Measurements from ENCODE around the gene SCG2. TPM values are rescaled to one million over a fixed set of nuclear protein-coding genes. Genes with fewer than 3 reads are reported as not detected.

SCG2 gene
- total and polyA plus RNA-seq, 4 donors: 0.45 to 3.5 (median 1.1) TPM

DNA sequence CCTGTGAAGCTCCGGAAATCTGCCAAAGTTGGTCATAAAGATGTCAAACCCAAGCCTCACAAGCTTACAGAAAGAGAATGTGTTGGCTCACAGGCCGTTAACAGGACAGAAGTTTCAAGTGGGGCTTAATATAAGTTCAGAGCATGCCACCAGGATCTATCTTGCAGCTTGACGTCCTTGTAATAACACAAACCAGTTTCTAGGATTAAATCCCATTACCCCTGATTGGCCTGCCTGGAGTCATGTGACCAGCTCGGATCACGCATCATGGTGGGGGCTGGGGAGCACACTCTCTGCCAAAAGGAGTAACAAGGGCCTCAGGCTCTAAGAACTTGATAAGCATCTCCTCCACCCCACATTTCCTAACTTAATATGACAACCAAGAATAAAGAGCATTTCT, 38.9 kb upstream of the SCG2 start:
- ATAC-seq (ENCODE audit: insufficient read depth, low FRiP score) (no peak), DNase-seq (no peak)
- no peak overlapping the region for H3K27ac ChIP-seq (ENCODE audit: low read depth in 1 of 2, low read length in 1 of 2)

DNA sequence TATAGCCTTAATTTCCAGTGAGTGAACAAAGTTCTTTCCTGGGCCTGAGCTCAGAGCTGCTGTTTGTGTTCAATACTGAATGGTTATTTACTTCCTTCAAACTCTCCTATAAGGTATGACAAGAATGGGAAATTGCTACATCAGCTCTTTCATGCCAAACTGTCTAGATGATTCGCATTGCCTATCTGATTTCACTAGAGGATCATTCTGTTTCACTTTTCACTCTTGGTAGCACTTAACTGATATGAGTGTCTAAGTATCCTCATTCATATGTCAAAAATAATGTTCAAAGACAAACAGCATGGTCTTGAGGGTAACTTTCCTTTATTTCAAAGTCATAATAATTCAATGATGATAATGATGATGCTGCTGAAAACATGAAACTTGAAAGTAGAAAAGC, 32.9 kb upstream of the SCG2 start:
- no peak for TF ChIP-seq CTCF (IDR thresholded peaks at IDR 0.05; ENCODE audit: control extremely low read depth, extremely low read depth)
- no peak overlapping the region for H3K4me3 ChIP-seq
- WGBS, 2 donors: 52 to 57% methylated on average over 1 of the region's 1 CpG
- DNase-seq (no peak), ATAC-seq (ENCODE audit: insufficient read depth, low FRiP score) (no peak)
- peaks cover 0 to 1% (median 0%) of the 10 kb centered on the region in 4 donors for H3K9me3 ChIP-seq (ENCODE audit: control insufficient read depth in 4 of 4, insufficient read depth in 3 of 4, low read length in 3 of 4)
- no peaks in the 10 kb centered on the region for H3K36me3 ChIP-seq (ENCODE audit: control insufficient read depth in 4 of 4, insufficient read depth in 4 of 4, low read length in 4 of 4)
- H3K4me1 ChIP-seq (ENCODE audit: control insufficient read depth in 5 of 5, insufficient read depth in 5 of 5, low read length in 5 of 5): no peaks in the 10 kb centered on the region
- no peak overlapping the region for H3K9ac ChIP-seq (ENCODE audit: insufficient read depth in 1 of 2, low read length in 2 of 2)
- H3K27ac ChIP-seq (ENCODE audit: low read depth in 1 of 2, low read length in 1 of 2): no peak overlapping the region
- no peaks in the 10 kb centered on the region for H3K27me3 ChIP-seq (ENCODE audit: control insufficient read depth in 3 of 3, insufficient read depth in 3 of 3, low read length in 2 of 3)

More for the DNA sequence above, 38.9 kb upstream of the SCG2 start:
- Histone ChIP-seq H3K9ac (ENCODE audit: insufficient read depth in 1 of 2, low read length in 2 of 2) (no peak overlapping the region), H3K9me3 (ENCODE audit: control insufficient read depth in 4 of 4, insufficient read depth in 3 of 4, low read length in 3 of 4) (no peaks in the 10 kb centered on the region), H3K4me3 (no peak overlapping the region), H3K27me3 (ENCODE audit: control insufficient read depth in 3 of 3, insufficient read depth in 3 of 3, low read length in 2 of 3) (no peaks in the 10 kb centered on the region), H3K4me1 (ENCODE audit: control insufficient read depth in 5 of 5, insufficient read depth in 5 of 5, low read length in 5 of 5) (no peaks in the 10 kb centered on the region), H3K36me3 (ENCODE audit: control insufficient read depth in 4 of 4, insufficient read depth in 4 of 4, low read length in 4 of 4) (no peaks in the 10 kb centered on the region)
- TF ChIP-seq CTCF (IDR thresholded peaks at IDR 0.05; ENCODE audit: control extremely low read depth, extremely low read depth): no peak
- 42 to 60% methylated on average over 5 of the region's 5 CpGs for WGBS, 2 donors

- no peak overlapping the region for H3K4me3 ChIP-seq
- H3K27ac ChIP-seq (ENCODE audit: low read depth in 1 of 2, low read length in 1 of 2): no peak overlapping the region
- no peak for DNase-seq
- 95 to 98% methylated on average over 3 of the region's 3 CpGs for WGBS, 2 donors
- H3K4me1 ChIP-seq (ENCODE audit: control insufficient read depth in 5 of 5, insufficient read depth in 5 of 5, low read length in 5 of 5): no peaks in the 10 kb centered on the region
- no peaks in the 10 kb centered on the region for H3K27me3 ChIP-seq (ENCODE audit: control insufficient read depth in 3 of 3, insufficient read depth in 3 of 3, low read length in 2 of 3)
- H3K9me3 ChIP-seq (ENCODE audit: control insufficient read depth in 4 of 4, insufficient read depth in 3 of 4, low read length in 3 of 4): peaks cover 0 to 2% (median 0%) of the 10 kb centered on the region in 4 donors
- no peak for TF ChIP-seq CTCF (IDR thresholded peaks at IDR 0.05; ENCODE audit: control extremely low read depth, extremely low read depth)
- H3K9ac ChIP-seq (ENCODE audit: insufficient read depth in 1 of 2, low read length in 2 of 2): no peak overlapping the region
- no peak for ATAC-seq (ENCODE audit: insufficient read depth, low FRiP score)
- H3K36me3 ChIP-seq (ENCODE audit: control insufficient read depth in 4 of 4, insufficient read depth in 4 of 4, low read length in 4 of 4): no peaks in the 10 kb centered on the region
Observed at GRCh38 chr2:223634238-223634637, 32.1 kb upstream of the SCG2 start.

DNA sequence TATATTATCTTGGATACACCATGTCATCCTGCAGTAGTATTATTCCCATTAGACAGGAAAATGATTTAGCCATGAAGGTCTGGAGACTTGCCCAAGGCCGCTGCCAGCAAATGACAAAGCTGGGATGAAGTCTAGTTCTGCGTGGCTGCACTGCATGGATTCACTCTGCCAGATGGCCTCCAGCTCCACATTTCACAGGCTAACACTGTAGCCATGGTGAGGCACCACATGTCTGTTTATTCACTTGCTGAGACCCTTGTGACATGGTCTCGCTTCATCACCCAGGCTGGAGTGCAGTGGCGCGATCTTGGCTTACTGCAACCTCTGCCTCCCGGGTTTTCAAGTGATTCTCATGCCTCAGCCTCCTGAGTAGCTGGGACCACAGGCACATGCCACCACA, 31.5 kb upstream of the SCG2 start:
- no peak for TF ChIP-seq CTCF (IDR thresholded peaks at IDR 0.05; ENCODE audit: control extremely low read depth, extremely low read depth)
- no peak for DNase-seq
- 92 to 93% methylated on average over 6 of the region's 6 CpGs for WGBS, 2 donors
- peaks cover 0 to 2% (median 0%) of the 10 kb centered on the region in 4 donors for H3K9me3 ChIP-seq (ENCODE audit: control insufficient read depth in 4 of 4, insufficient read depth in 3 of 4, low read length in 3 of 4)
- no peaks in the 10 kb centered on the region for H3K36me3 ChIP-seq (ENCODE audit: control insufficient read depth in 4 of 4, insufficient read depth in 4 of 4, low read length in 4 of 4)
- no peak for ATAC-seq (ENCODE audit: insufficient read depth, low FRiP score)
- no peak overlapping the region for H3K27ac ChIP-seq (ENCODE audit: low read depth in 1 of 2, low read length in 1 of 2)
- no peak overlapping the region for H3K4me3 ChIP-seq
- H3K9ac ChIP-seq (ENCODE audit: insufficient read depth in 1 of 2, low read length in 2 of 2): no peak overlapping the region
- H3K27me3 ChIP-seq (ENCODE audit: control insufficient read depth in 3 of 3, insufficient read depth in 3 of 3, low read length in 2 of 3): no peaks in the 10 kb centered on the region
- H3K4me1 ChIP-seq (ENCODE audit: control insufficient read depth in 5 of 5, insufficient read depth in 5 of 5, low read length in 5 of 5): no peaks in the 10 kb centered on the region
